HepG2 (cell line): Measurements from ENCODE around the gene GRIN3A.

Source experiments
- CBX1 ChIP-seq: IDR thresholded peaks from one replicate; pipeline ENCODE4 v1.6.1; 2016; ENCODE audit warnings: antibody characterized with exemption, low read depth
- CTCF ChIP-seq: sonication (generic); formaldehyde crosslinking; IDR thresholded peaks from 2 replicates; pipeline ENCODE4 v1.5.0; 2020; ENCODE audit warnings: mild to moderate bottlenecking, missing genetic modification reagents, moderate library complexity
- EZH2 ChIP-seq: conservative IDR thresholded peaks from 2 replicates; pipeline ENCODE4 v1.6.1; 2012; ENCODE audit warnings: mild to moderate bottlenecking, low read depth, low read length, moderate library complexity
- FOXO4 ChIP-seq: sonication (generic); formaldehyde crosslinking; conservative IDR thresholded peaks from 2 replicates; pipeline ENCODE4 v1.8.1; 2023; ENCODE audit warnings: missing genetic modification reagents
- IKZF1 ChIP-seq: fragments of 450-650 bp; IDR thresholded peaks from 2 replicates; pipeline ENCODE4 v1.7.1; 2016
- MAZ ChIP-seq, 2 experiments: sonication (generic) in 1 of 2; formaldehyde crosslinking in 1 of 2; IDR thresholded peaks; 2 replicates each; pipeline versions ENCODE4 v1.5.0 to v1.6.1; 2012 to 2020; ENCODE audit warnings: low read depth in 2 of 2, mild to moderate bottlenecking in 2 of 2, borderline replicate concordance in 1 of 2, improper control_type of control experiment in 1 of 2, low read length in 1 of 2, missing genetic modification reagents in 1 of 2, moderate library complexity in 1 of 2
- POLR2A ChIP-seq, 2 experiments: IDR thresholded peaks; 2 replicates each; pipeline ENCODE4 v1.6.1; 2011; ENCODE audit warnings: low read depth in 2 of 2, low read length in 2 of 2, mild to moderate bottlenecking in 1 of 2, moderate library complexity in 1 of 2; ENCODE audit not compliant: insufficient read depth in 1 of 2
- RFX5 ChIP-seq: IDR thresholded peaks from 2 replicates; pipeline ENCODE4 v1.6.1; 2011; ENCODE audit warnings: low read depth, low read length, improper control_type of control experiment
- XBP1 ChIP-seq: sonication (generic); formaldehyde crosslinking; IDR thresholded peaks from 2 replicates; pipeline ENCODE4 v1.5.0; 2020; ENCODE audit warnings: missing genetic modification reagents
- ZBTB7A ChIP-seq: sonication (generic); formaldehyde crosslinking; IDR thresholded peaks from 2 replicates; pipeline ENCODE4 v1.8.0; 2022; ENCODE audit warnings: mild to moderate bottlenecking, missing genetic modification reagents
- ZHX1 ChIP-seq: sonication (generic); formaldehyde crosslinking; IDR thresholded peaks from 2 replicates; pipeline ENCODE4 v1.8.1; 2022; ENCODE audit warnings: low read depth, mild to moderate bottlenecking, missing genetic modification reagents
- ZNF17 ChIP-seq: sonication (generic); formaldehyde crosslinking; IDR thresholded peaks from 2 replicates; pipeline ENCODE4 v1.5.0; 2020; ENCODE audit warnings: mild to moderate bottlenecking, missing genetic modification reagents
- ZNF251 ChIP-seq: sonication (generic); formaldehyde crosslinking; IDR thresholded peaks from 2 replicates; pipeline ENCODE4 v1.9.0; 2021; ENCODE audit warnings: mild to moderate bottlenecking, missing genetic modification reagents
- TF ChIP-seq, protein P1 (sequence below): sonication (generic); formaldehyde crosslinking; IDR thresholded peaks from 2 replicates; pipeline ENCODE4 v1.8.0; 2022; ENCODE audit warnings: mild to moderate bottlenecking, missing genetic modification reagents, borderline replicate concordance

GRCh38 chr9:101677861-101678260 lies 60.6 kb downstream of the GRIN3A start:
- TF ChIP-seq CBX1 = no peak
- TF ChIP-seq POLR2A (IDR thresholded peaks at IDR 0.05; ENCODE audit: insufficient read depth in 1 of 2, low read depth in 2 of 2, low read length in 2 of 2) = no peak
- TF ChIP-seq EZH2 = no peak
- TF ChIP-seq ZHX1 (CRISPR knock-in tag) = no peak
- TF ChIP-seq, protein P1, sequence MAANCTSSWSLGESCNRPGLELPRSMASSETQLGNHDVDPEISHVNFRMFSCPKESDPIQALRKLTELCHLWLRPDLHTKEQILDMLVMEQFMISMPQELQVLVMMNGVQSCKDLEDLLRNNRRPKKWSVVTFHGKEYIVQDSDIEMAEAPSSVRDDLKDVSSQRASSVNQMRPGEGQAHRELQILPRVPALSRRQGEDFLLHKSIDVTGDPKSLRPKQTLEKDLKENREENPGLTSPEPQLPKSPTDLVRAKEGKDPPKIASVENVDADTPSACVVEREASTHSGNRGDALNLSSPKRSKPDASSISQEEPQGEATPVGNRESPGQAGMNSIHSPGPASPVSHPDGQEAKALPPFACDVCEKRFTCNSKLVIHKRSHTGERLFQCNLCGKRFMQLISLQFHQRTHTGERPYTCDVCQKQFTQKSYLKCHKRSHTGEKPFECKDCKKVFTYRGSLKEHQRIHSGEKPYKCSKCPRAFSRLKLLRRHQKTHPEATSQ (CRISPR knock-in tag) = no peak
- TF ChIP-seq MAZ (IDR thresholded peaks at IDR 0.05; ENCODE audit: borderline replicate concordance, low read depth, low read length) = no peak
- no peak for TF ChIP-seq MAZ (CRISPR knock-in tag; IDR thresholded peaks at IDR 0.05; ENCODE audit: low read depth)
- no peak for TF ChIP-seq ZNF251
- TF ChIP-seq FOXO4 = no peak
- TF ChIP-seq XBP1 = no peak
- TF ChIP-seq CTCF (CRISPR knock-in tag) = no peak
- TF ChIP-seq ZBTB7A (CRISPR knock-in tag) = no peak
- TF ChIP-seq IKZF1 = no peak
- no peak for TF ChIP-seq RFX5
- TF ChIP-seq ZNF17 (CRISPR knock-in tag) = no peak
